HFF-Myc (cell line): ENCODE data around the gene ZC3H7B.

Experiments
- DNase-seq: peaks from one replicate; pipeline ENCODE4 v3.0.0-alpha.2; 2011; ENCODE audit warnings: low read depth; ENCODE audit errors: extremely low read depth
- H3K4me3 ChIP-seq: replicated peaks from 2 replicates; pipeline ENCODE4 v1.5.1; 2011; ENCODE audit warnings: low read depth, mild to moderate bottlenecking, control low read depth, low read length
- CTCF ChIP-seq: IDR thresholded peaks from 2 replicates; pipeline ENCODE4 v1.5.1; 2012; ENCODE audit warnings: mild to moderate bottlenecking, low read depth, low read length, control low read depth; ENCODE audit errors: missing control alignments

ZC3H7B gene

DNA sequence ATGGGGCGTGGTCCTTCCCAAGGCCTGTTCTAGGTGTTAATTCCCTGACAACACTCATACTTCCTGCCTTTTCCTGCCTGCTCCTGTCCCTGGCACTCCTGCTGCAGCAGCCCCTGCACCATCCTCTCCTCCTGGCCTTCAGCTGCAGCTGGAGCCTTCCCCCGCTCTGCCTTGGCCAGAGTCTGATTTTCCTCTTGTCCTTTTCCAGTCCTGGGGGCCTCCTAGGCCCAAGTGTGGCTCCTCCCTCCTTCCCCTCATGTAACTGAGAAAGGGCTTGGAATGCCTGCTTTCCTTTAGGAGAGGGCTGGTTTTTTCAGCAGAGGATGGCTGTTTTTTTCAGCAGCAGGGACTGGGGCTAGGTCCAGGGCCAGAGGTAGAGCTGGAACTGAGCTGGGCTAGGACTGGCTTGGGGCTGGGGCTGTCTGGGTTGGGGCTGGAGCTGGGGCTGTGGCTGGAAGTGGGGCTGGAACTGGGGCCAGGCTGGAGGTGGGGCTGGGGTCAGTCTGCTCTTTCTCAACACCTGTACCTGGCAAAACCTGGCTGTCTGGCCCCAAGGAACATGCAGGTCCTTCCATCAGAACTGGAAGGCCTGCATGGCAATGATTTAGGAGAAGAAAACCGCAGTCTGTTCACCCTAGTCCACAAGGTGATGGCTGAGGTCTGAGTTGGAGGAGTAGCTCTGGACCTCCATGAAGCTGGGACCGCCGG lies 23.6 kb downstream of the ZC3H7B start:
- H3K4me3 ChIP-seq: no peak overlapping the region
- TF ChIP-seq CTCF: no peak
- DNase-seq: no peak

DNA sequence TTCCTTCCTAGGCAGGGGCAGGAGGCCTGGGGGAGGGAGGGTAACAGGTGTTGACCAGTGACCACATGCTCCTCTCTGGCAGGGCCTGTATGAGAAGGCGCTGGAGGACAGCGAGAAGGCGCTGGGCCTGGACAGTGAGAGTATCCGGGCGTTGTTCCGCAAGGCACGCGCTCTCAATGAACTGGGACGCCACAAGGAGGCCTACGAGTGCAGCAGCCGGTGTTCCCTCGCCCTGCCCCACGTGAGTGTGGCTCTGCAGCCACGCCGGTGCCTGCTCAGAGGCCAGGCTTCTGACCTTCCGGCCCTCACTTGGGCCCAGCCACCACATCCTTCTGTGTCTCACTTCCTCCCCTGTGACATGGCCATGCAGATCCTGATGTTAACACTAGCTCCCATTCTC lies 25.8 kb downstream of the ZC3H7B start:
- no peak overlapping the region for H3K4me3 ChIP-seq
- no peak for TF ChIP-seq CTCF
- no peak for DNase-seq

DNA sequence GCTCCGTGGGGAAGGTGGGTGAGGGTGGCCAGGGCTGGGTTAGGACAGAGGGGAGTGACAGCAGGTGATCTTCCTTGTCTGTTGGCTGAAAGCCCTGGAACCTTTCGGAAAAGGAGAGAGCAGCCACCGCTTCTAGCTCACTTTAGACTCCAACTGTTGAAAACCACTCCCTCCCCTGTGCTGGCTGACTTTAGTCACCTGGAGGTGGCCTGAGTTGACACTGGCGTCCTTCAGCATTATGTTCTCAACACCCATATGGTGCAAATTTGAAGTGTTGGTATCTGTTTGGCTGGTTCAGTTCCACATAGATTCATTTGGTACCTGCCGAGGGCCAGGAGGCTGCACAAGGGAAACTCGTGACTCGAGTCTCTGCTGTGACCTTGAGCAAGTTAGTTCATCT lies 28.8 kb downstream of the ZC3H7B start:
- DNase-seq: no peak
- no peak overlapping the region for H3K4me3 ChIP-seq
- no peak for TF ChIP-seq CTCF

DNA sequence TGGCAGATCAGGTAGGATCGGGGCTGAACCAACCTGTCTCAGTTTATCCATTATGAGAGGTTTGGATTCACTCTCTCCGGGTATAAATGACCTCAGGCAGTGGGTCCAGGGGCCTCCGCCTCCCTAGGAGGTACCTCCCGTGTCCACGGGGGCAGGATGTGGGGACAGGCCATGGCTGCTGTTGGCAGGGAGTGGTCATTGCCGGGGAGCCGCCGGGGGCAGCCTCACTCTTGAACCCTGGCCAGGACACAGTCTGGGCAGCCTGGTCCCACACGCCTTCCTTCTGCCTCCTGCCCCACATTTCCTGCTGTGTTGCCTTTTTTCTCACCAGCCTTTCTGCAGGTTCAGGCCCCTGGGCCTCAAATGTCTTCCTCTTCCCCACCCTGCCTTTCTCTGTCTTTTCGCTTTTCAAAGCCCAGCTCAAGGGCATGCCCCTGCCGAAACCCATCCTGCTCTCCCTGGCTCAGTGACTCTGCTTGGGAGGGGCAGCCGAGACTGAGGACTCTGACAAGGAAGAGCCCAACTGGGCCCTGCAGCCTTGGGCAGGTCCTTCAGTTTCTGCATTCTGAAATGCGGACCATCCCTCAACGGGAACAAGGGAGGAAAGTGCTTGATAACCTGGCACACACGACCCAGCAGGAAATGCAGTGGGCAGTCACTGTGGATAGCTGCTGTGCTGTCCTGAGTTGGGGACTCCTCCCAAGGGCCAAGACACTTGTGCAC lies 31.1 kb downstream of the ZC3H7B start:
- no peak for DNase-seq
- no peak overlapping the region for H3K4me3 ChIP-seq
- no peak for TF ChIP-seq CTCF

DNA sequence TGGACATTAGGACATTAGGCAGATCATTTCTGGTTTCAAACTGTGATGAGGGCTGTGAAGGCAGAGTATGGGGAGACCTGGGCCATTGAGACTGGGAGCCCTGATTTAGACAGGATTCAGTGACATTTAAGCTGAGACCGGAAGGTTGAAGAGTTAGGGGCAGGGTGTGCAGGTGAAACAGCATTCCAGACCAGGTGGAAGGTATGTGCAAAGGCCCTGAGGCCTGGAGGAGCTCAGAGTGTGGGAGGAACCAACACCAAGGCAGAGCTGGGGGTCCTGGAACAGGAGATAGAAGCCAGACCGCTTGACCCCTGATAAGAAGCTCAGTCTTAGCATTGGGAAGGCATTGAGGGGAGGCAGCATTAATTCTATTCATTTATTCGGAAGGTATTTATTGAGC lies 32.5 kb downstream of the ZC3H7B start:
- DNase-seq: no peak
- H3K4me3 ChIP-seq: no peak overlapping the region
- TF ChIP-seq CTCF: no peak

DNA sequence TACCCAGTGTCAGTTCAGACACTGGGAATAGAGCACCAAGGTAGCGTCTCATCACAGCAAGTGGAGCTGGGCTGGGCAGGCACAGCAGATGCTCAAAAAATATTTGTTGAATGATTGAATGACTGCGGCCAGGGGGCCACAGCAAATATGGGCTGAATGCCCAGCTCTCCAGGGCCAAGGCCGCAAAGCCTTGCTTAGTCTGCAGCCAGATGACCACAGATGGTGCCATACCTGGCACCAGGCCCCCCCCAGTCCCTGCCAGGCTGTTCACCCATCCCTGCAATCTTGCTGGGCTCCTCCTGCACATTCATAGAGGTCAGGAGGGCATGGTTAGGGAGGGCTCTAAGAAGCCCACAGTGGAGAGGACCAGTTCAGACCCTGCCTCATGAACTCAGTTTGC lies 32.9 kb downstream of the ZC3H7B start:
- no peak overlapping the region for H3K4me3 ChIP-seq
- TF ChIP-seq CTCF: no peak
- no peak for DNase-seq
